ENCODE data around the gene SDS.

GRCh38 chr12:113372371-113372770 is 31.3 kb downstream of the SDS start:
- no peak for TF ChIP-seq POLR2A (IDR thresholded peaks at IDR 0.05; ENCODE audit: low read length)
- TF ChIP-seq GATA1 (IDR thresholded peaks at IDR 0.05; ENCODE audit: low read depth, low read length) = no peak

All from erythroblast (primary cell).